ENCODE measurements around the gene ADI1. TPM values are rescaled to one million over a fixed set of nuclear protein-coding genes. Genes with fewer than 3 reads are reported as not detected.
"Not testable (repeated sequence)": the region's sequence is repeated elsewhere in the genome, so short reads cannot be mapped to it uniquely, and the experiment has no call there.

Gene ADI1
- total RNA-seq, 1 donor from 2014 or later: 41.6 TPM

DNA sequence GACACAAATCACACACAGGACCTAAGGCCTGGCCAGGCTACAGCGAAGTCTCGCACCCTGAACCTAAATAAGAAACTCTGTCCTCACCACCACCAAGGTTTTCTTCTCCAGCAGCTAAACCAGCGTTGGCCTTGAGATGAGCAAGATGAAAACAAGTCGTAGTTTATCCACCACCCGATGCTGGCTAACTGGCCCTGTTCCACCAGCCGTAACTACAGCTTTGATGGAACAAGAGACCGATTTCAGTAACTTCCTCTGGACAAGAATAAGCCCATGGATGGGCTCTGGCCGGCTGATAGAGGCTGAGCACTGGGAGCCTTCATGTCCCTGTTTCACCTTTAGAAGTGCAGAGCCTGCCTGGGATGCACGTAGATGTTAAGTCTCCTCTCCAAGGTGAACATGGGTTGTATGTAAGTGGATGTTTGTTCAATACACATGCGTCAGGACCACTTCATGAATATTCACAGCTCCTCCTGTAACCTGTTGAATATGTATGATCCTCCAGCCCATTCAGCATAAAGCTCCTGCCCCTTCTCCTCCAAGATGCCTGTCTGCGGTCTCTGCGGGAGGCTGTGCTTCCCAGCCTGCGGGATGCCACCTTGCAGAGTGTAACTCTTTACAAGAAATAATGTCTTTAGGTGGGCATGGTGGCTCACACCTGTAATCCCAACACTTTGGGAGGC is 24.2 kb downstream of the ADI1 start:
- intact Hi-C loops (cut with micrococcal nuclease): no loop called here

DNA sequence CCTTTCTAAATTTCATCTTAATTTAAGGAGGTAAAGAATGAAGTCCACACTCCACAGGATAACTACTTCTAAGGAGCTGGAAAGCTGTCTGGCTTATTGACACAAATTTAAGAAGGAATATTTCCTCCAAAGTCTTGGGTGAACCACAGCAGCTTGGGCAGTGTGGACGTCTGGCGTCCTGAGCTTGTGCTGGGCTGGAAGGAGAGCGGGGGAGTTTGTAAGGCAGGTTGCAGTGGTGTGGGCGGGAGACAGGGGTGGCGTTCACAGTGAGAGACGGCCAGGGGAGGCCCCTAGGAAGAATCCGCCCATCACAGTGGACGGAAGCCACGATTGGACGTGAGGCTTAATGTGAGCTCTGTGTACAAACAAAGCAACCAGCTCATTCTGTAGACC is 25.7 kb downstream of the ADI1 start:
- intact Hi-C loops (cut with micrococcal nuclease): no loop called here

- intact Hi-C loops (cut with micrococcal nuclease): no loop called here
Observed at GRCh38 chr2:3492951-3493614, 26.2 kb downstream of the ADI1 start.

DNA sequence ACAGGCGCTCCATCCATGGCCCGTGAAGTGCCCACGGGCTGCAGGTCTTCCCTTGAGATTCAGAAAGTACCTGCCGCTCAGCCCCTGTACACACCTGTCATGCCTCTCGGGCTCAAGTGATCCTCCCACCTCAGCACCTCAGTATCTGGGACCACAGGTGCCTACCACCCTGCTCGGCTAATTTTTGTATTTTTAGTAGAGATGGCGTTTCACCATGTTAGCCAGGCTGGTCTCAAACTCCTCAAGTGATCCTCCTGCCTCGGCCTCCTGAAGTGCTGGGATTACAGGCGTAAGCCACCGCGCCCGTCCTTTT is 26.9 kb downstream of the ADI1 start:
- intact Hi-C loops (cut with micrococcal nuclease): not testable (repeated sequence)

- intact Hi-C loops (cut with micrococcal nuclease): no loop called here
Observed at GRCh38 chr2:3491716-3492474, 27.4 kb downstream of the ADI1 start.

DNA sequence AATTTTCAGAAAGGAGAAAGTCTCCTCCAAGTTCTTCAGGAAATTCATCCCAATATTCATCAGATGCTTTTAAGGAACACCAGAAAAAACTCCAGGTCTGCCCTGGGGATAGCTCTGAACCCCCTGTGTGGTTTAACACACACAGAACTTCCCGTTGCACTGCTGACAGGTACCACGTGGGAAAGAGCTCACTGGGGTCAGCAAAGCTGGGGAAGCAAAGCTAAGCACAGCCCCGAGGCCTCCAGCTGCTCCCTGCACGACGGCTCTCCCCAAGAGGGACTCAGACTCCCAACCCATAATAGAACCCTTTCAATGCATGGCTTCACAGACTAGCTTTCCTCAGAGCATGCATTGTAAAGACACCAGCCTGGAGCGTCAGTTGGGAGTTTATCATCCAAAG is 28.0 kb downstream of the ADI1 start:
- intact Hi-C loops (cut with micrococcal nuclease): no loop called here

DNA sequence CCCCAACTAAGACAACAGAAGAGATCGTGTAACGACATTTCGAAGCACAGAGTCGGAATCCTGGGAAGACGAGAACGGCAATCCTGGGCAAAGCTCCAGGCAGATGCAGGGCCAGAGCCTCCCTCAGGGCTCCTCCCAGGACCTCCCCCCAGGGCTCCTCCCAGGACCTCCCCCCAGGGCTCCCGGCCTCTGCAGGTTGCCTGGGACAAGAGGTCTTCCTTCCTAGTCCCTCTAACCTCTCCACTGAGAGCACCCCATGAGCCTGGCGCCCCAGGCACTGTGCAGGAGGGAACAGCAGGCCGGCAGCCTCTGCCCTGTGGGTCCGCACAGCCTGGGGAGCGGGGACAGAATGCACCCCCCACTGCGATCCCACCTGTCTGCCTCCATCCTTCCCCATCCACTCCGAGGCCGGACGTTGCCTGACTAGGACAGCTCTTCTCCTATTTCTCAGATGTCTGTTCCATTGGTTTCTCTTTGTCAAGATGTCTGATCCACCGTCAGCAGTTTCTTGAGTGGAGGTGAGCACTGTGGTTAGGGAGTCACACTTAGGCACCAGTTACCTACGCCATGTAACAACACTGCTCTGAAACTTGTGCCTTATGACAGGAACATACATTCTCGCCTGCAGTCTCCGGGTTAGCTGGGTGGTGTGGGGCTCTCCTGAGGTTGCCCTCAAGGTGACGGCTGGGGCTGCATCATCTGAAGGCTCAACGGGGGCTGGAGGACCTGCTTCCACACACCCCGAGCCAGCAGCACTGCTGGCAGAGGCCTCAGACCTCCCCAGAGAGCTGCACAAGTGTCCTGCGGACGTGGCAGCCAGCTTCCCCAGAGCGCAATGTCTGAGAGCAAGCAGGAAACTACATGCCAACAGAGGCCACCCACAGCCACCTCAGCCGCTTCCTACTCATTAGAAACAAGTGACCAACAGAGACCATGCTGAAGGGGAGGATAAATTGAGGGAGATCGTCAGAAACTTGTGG is 28.9 kb downstream of the ADI1 start:
- intact Hi-C loops (cut with micrococcal nuclease): no loop called here

DNA sequence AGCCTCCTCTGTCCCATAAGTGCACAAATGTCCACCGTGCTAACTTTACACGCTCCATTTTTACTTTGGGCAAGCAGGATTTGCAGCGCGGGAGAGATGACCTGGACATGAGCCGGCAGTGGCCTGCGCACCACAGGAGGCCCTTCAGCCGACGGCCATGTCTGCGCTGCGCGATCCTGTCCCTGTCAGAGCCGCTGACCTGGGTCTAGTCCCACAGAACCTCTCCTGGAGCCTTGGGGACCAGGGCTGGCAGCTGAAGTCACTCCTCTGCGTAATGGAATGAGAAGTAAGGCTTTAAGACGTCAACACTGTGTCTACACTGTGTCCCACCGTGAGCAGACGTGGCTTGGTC is 29.6 kb downstream of the ADI1 start:
- intact Hi-C loops (cut with micrococcal nuclease): no loop called here

DNA sequence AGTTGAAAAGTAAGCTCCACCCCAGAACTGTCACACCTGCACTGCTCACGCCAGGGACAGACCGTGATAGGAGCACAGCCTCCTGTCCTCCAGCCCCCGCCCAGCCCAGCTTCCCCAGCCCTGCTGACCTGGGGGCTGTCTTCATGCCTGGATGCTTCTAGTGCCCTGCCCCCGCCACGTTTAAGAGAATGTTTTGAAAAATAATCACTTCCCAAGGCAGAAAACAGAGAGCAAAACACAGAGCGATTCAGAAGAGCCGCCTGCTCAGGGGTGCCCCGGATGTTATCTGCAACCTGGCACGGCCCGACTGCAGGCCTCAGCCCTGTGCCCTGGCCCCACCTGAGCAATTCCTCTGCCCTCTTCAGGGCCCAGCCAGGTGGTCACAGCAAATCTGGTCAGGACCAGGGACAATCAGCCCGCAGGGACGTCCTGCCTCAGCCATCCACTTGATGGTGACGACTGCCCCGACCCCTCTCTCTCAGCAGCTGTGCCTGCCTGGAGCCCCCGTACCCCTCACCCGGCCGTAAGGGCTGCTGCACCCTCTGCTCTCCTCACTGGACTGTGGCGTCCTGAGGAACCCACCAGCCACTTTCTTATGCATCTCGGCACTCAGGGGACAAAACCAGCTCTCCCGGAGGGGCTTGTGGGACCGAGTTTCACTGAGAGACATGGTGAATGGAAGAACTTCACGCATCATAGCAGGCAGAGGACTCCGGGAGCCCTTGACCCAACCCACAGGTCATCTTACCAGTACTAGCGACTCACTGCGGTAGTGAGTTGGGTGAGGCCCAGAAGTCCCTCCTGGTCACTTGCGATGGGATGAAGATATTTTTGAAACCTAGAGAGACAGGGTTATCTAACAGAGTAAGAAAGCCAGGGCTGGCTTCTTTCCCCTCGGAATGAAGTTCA is 30.2 kb downstream of the ADI1 start:
- intact Hi-C loops (cut with micrococcal nuclease): no loop called here

- intact Hi-C loops (cut with micrococcal nuclease): no loop called here
Observed at GRCh38 chr2:3488061-3488531, 31.2 kb downstream of the ADI1 start.

DNA sequence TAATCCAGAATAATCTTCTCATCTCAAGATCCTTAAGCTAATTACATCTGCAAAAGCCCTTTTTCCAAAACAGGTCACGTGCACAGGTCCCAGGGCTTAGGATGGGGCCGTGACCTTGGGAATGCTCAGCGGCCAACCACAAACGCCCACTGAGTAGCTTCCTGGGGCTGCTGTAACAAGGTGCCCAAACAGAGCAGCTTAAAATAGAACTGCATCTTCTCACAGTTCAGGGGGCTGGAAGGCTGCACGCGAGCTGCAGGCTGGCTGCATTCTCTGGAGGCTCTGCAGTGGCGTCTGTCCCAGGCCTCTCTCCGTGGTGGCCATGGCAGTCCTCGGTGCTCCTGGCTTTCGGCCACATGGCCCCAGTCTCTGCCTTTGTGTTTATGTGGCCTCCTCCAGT is 31.9 kb downstream of the ADI1 start:
- intact Hi-C loops (cut with micrococcal nuclease): no loop called here

- intact Hi-C loops (cut with micrococcal nuclease): no loop called here
Observed at GRCh38 chr2:3487028-3487425, 32.3 kb downstream of the ADI1 start.

DNA sequence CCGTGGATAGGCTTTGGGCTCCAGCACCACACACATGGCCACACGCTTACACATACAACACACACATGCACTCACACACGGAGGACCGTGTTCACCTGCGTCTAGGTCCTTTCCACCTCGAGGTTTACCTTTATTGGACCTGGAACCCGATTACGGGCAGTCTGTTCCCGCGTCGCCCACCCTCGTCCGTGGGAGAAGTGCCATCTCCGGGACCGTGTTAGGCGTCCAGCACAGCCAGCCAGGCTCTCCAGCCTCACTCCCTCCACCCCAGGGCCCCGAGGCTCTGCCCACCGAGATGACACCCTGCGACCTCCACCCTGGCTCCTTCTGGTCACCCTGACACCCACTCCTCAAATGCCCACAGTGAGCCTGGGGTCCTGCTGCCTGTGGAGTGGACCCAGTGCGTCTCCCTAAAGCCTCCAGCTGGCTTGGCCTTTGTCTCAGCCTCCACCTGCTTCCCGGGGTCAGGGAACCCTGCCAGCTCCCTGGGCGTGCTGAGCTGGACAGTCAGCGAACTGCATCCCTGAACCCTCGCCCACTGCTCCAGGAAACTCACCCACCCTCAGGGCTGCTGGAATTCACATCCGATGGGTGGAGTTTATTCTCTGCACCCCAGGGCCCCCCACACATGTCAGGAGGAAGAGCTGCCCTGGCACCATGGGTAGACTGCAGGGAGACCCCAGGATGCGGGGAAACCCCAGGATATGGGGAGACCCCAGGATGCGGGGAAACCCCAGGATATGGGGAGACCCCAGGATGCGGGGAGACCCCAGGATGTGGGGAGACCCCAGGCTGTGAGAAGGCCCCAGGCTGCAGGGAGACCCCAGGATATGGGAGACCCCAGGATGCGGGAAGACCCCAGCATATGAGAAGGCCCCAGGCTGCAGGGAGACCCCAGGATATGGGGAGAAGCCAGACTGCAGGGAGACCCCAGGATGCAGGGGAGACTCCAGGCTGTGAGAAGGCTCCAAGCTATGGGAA is 33.0 kb downstream of the ADI1 start:
- intact Hi-C loops (cut with micrococcal nuclease): no loop called here

DNA sequence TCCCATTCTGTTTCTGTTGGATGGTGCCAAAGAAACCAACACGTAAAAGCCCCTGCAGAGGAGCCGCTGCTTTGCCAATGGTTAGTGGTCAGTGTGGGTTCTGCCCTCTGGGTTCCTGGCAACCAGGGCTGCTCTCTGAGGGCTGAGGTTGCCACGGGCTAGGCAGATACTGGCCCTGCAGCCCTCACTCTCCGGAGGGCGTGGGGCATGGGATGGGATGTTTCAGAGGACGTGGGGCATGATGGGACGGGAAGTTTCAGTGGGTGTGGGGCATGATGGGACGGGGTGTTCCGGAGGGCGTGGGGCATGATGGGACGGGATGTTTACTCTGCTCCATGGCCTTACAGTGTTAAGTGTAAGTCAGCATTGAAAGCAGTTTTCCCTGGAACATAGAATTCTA is 34.2 kb downstream of the ADI1 start:
- intact Hi-C loops (cut with micrococcal nuclease): no loop called here

DNA sequence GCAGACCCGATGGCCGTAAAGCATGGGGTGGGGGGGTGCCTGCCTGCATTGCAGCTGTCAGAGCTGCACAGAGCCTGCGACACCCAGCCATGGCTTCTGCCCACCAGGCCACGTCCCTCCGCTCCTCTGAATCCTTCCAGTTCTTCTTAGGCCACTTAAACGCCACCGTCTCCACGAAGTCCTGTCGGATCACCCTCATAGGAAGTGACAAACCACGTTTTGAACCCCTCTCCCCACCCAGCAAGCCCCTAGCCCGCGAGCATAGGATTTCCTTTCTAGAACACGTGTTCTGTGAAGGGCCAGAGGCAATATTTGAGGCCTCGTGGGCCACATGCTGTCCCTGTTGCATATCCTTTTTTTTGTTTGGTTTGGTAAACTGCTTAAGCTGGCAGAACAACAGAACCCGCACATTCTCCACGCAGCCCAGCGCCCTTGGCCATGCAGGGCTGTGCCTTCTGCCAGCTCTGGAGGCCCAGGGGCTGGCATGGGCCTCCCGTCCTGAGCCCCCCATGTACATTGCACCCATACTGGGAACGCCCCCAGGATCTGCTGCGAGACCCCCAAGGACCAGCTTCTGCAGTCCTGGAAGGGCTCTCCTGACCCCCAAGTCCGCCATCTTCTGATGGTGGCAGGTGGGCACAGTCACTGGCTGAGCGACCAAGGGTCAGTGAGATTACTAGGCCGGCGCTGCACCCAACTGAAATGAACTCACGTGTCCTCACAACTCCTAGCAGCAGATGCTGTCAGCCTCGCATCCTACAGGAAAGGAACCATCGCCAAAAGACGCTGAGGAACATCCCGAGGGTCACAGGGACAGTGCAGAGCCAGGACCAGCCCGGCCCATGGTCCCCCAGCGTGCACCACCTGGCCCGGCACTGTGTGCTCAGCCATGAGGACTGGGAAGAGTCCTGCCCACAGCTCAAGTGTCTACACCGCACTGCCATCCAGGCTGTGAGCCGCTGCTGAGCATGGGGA is 35.1 kb downstream of the ADI1 start:
- intact Hi-C loops (cut with micrococcal nuclease): no loop called here

GRCh38 chr2:3483227-3483985 is 35.9 kb downstream of the ADI1 start:
- intact Hi-C loops (cut with micrococcal nuclease): no loop called here

GRCh38 chr2:3482363-3482821 is 36.9 kb downstream of the ADI1 start:
- intact Hi-C loops (cut with micrococcal nuclease): no loop called here
